ENCODE data around the gene PRRT4. TPM values are rescaled to one million over a fixed set of nuclear protein-coding genes. Genes with fewer than 3 reads are reported as not detected.

PRRT4 gene
- total and polyA plus RNA-seq, 2 experiments from 2014 or later: 0.55 to 0.56 TPM

DNA sequence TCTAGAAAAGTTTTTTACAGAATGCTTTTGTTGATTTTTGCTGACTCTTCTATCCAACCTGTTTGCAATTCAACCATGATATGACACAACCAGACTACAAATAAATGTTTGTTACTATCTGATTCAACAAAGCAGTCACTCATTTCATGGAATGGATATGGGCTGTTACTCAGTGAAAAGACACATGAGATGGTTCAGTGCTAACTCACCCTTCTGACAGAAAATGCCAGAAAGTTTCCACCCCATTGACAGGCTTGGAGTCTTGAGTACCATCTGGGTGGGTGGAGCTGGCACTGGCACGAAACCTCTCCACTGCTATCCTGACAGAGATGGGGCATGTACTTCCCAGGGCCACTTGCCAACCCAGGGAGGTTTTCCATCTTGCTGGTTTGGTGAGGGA lies 57.3 kb downstream of the PRRT4 start (continued):
- TF ChIP-seq CREB1 (CRISPR knock-in tag; IDR thresholded peaks at IDR 0.05; ENCODE audit: low read depth) (no peak), EZH2phosphoT487 (IDR thresholded peaks at IDR 0.05; ENCODE audit: unreplicated experiment) (no peak), POLR2AphosphoS5 (IDR thresholded peaks at IDR 0.05; ENCODE audit: low read depth) (no peak), JUNB (IDR thresholded peaks at IDR 0.05; ENCODE audit: unreplicated experiment) (no peak), NANOG (IDR thresholded peaks at IDR 0.05; ENCODE audit: borderline replicate concordance) (no peak), ZNF331 (CRISPR knock-in tag; IDR thresholded peaks at IDR 0.05; ENCODE audit: low read depth) (no peak)
- TF ChIP-seq, protein P1, sequence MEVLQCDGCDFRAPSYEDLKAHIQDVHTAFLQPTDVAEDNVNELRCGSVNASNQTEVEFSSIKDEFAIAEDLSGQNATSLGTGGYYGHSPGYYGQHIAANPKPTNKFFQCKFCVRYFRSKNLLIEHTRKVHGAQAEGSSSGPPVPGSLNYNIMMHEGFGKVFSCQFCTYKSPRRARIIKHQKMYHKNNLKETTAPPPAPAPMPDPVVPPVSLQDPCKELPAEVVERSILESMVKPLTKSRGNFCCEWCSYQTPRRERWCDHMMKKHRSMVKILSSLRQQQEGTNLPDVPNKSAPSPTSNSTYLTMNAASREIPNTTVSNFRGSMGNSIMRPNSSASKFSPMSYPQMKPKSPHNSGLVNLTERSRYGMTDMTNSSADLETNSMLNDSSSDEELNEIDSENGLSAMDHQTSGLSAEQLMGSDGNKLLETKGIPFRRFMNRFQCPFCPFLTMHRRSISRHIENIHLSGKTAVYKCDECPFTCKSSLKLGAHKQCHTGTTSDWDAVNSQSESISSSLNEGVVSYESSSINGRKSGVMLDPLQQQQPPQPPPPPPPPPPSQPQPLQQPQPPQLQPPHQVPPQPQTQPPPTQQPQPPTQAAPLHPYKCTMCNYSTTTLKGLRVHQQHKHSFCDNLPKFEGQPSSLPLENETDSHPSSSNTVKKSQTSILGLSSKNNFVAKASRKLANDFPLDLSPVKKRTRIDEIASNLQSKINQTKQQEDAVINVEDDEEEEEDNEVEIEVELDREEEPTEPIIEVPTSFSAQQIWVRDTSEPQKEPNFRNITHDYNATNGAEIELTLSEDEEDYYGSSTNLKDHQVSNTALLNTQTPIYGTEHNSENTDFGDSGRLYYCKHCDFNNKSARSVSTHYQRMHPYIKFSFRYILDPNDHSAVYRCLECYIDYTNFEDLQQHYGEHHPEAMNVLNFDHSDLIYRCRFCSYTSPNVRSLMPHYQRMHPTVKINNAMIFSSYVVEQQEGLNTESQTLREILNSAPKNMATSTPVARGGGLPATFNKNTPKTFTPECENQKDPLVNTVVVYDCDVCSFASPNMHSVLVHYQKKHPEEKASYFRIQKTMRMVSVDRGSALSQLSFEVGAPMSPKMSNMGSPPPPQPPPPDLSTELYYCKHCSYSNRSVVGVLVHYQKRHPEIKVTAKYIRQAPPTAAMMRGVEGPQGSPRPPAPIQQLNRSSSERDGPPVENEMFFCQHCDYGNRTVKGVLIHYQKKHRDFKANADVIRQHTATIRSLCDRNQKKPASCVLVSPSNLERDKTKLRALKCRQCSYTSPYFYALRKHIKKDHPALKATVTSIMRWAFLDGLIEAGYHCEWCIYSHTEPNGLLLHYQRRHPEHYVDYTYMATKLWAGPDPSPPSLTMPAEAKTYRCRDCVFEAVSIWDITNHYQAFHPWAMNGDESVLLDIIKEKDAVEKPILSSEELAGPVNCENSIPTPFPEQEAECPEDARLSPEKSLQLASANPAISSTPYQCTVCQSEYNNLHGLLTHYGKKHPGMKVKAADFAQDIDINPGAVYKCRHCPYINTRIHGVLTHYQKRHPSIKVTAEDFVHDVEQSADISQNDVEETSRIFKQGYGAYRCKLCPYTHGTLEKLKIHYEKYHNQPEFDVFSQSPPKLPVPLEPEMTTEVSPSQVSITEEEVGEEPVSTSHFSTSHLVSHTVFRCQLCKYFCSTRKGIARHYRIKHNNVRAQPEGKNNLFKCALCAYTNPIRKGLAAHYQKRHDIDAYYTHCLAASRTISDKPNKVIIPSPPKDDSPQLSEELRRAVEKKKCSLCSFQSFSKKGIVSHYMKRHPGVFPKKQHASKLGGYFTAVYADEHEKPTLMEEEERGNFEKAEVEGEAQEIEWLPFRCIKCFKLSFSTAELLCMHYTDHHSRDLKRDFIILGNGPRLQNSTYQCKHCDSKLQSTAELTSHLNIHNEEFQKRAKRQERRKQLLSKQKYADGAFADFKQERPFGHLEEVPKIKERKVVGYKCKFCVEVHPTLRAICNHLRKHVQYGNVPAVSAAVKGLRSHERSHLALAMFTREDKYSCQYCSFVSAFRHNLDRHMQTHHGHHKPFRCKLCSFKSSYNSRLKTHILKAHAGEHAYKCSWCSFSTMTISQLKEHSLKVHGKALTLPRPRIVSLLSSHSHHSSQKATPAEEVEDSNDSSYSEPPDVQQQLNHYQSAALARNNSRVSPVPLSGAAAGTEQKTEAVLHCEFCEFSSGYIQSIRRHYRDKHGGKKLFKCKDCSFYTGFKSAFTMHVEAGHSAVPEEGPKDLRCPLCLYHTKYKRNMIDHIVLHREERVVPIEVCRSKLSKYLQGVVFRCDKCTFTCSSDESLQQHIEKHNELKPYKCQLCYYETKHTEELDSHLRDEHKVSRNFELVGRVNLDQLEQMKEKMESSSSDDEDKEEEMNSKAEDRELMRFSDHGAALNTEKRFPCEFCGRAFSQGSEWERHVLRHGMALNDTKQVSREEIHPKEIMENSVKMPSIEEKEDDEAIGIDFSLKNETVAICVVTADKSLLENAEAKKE (CRISPR knock-in tag; IDR thresholded peaks at IDR 0.05): no peak

DNA sequence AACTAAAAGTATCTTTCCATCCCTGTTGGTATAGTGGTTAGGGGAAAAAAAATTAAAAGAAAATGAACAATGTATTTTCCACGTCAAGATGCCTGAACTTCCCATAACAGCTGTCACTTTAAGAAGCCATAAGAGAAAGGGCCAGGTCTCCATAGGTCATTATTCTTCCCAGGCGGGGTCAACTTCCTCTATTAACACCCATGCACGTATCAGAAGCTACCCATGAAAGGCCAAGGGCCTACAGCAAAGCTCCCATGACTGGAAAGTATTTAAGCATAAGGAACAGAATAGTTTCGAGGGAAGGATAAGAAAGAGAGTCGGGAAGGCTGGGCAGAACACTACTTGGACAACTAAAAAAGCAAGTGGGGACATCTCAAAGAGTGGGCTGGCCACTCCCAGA lies 57.8 kb downstream of the PRRT4 start:
- Mint-ChIP-seq H3K27ac (no peak overlapping the region), H3K36me3 (ENCODE audit: low read depth) (peaks cover 35% of the 10 kb centered on the region; the same call in 2 of the 3 replicates)
- TF ChIP-seq, protein P2, sequence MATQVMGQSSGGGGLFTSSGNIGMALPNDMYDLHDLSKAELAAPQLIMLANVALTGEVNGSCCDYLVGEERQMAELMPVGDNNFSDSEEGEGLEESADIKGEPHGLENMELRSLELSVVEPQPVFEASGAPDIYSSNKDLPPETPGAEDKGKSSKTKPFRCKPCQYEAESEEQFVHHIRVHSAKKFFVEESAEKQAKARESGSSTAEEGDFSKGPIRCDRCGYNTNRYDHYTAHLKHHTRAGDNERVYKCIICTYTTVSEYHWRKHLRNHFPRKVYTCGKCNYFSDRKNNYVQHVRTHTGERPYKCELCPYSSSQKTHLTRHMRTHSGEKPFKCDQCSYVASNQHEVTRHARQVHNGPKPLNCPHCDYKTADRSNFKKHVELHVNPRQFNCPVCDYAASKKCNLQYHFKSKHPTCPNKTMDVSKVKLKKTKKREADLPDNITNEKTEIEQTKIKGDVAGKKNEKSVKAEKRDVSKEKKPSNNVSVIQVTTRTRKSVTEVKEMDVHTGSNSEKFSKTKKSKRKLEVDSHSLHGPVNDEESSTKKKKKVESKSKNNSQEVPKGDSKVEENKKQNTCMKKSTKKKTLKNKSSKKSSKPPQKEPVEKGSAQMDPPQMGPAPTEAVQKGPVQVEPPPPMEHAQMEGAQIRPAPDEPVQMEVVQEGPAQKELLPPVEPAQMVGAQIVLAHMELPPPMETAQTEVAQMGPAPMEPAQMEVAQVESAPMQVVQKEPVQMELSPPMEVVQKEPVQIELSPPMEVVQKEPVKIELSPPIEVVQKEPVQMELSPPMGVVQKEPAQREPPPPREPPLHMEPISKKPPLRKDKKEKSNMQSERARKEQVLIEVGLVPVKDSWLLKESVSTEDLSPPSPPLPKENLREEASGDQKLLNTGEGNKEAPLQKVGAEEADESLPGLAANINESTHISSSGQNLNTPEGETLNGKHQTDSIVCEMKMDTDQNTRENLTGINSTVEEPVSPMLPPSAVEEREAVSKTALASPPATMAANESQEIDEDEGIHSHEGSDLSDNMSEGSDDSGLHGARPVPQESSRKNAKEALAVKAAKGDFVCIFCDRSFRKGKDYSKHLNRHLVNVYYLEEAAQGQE (IDR thresholded peaks at IDR 0.05; ENCODE audit: unreplicated experiment): no peak
- TF ChIP-seq ZNF331 (CRISPR knock-in tag; IDR thresholded peaks at IDR 0.05; ENCODE audit: low read depth) (no peak), ZNF114 (CRISPR knock-in tag; IDR thresholded peaks at IDR 0.05) (no peak), STAT1 (IDR thresholded peaks at IDR 0.05; ENCODE audit: unreplicated experiment) (no peak), JUNB (IDR thresholded peaks at IDR 0.05; ENCODE audit: unreplicated experiment) (no peak), CREB1 (CRISPR knock-in tag; IDR thresholded peaks at IDR 0.05; ENCODE audit: low read depth) (no peak), EZH2phosphoT487 (IDR thresholded peaks at IDR 0.05; ENCODE audit: unreplicated experiment) (no peak), NANOG (IDR thresholded peaks at IDR 0.05; ENCODE audit: borderline replicate concordance) (no peak), POLR2AphosphoS5 (IDR thresholded peaks at IDR 0.05; ENCODE audit: low read depth) (no peak)
- TF ChIP-seq, protein P3, sequence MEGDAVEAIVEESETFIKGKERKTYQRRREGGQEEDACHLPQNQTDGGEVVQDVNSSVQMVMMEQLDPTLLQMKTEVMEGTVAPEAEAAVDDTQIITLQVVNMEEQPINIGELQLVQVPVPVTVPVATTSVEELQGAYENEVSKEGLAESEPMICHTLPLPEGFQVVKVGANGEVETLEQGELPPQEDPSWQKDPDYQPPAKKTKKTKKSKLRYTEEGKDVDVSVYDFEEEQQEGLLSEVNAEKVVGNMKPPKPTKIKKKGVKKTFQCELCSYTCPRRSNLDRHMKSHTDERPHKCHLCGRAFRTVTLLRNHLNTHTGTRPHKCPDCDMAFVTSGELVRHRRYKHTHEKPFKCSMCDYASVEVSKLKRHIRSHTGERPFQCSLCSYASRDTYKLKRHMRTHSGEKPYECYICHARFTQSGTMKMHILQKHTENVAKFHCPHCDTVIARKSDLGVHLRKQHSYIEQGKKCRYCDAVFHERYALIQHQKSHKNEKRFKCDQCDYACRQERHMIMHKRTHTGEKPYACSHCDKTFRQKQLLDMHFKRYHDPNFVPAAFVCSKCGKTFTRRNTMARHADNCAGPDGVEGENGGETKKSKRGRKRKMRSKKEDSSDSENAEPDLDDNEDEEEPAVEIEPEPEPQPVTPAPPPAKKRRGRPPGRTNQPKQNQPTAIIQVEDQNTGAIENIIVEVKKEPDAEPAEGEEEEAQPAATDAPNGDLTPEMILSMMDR (conservative IDR thresholded peaks at IDR 0.05; ENCODE audit: low read depth in 2 of 2): no peak
- TF ChIP-seq, protein P4, sequence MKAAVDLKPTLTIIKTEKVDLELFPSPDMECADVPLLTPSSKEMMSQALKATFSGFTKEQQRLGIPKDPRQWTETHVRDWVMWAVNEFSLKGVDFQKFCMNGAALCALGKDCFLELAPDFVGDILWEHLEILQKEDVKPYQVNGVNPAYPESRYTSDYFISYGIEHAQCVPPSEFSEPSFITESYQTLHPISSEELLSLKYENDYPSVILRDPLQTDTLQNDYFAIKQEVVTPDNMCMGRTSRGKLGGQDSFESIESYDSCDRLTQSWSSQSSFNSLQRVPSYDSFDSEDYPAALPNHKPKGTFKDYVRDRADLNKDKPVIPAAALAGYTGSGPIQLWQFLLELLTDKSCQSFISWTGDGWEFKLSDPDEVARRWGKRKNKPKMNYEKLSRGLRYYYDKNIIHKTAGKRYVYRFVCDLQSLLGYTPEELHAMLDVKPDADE (IDR thresholded peaks at IDR 0.05): no peak

More for the DNA sequence above, 57.8 kb downstream of the PRRT4 start:
- Histone ChIP-seq H4K20me1 (replicated peaks; ENCODE audit: insufficient read depth) (peaks cover 5% of the 10 kb centered on the region), H3K27ac (ENCODE audit: low read depth) (no peak overlapping the region), H3K27me3 (ENCODE audit: insufficient read depth) (no peaks in the 10 kb centered on the region), H3K4me2 (no peak overlapping the region), H3K4me3 (no peak overlapping the region), H3K79me2 (replicated peaks; ENCODE audit: insufficient read depth) (no peaks in the 10 kb centered on the region), H3K9me2 (ENCODE audit: insufficient read depth) (0 out of 2 replicates have a peak, but pooled peaks cover 2% of the 10 kb centered on the region), H3K36me3 (ENCODE audit: insufficient read depth) (peaks cover 4% of the 10 kb centered on the region), H3K4me1 (ENCODE audit: insufficient read depth) (peaks cover 24% of the 10 kb centered on the region), H2AFZ (no peak overlapping the region), H3F3A (replicated peaks; ENCODE audit: low read depth) (0 out of 2 replicates have a peak, but pooled peaks cover 4% of the 10 kb centered on the region)
- DNase-seq (ENCODE audit: low spot score) (no peak), ATAC-seq (no peak)
- Mint-ChIP-seq H3K4me3 (no peak overlapping the region), H3K9me3 (no peaks in the 10 kb centered on the region), H3K4me1 (peaks cover 29% of the 10 kb centered on the region), H3K27me3 (ENCODE audit: insufficient read depth, low read depth, poor library complexity) (peaks cover 13% of the 10 kb centered on the region)
